NCI-H1417 (cell line): ENCODE data around the gene CDK9.
"Not testable (repeated sequence)": the region's sequence is repeated elsewhere in the genome, so short reads cannot be mapped to it uniquely, and the experiment has no call there.

Experiments used
- DNase-seq, 3 experiments: peaks; one replicate each; lab custom pipeline; 2025; lab: John Stamatoyannopoulos, UW

The CDK9 gene

GRCh38 chr9:127825319-127826051 is 39.7 kb downstream of the CDK9 start:
- no peak for DNase-seq

GRCh38 chr9:127826253-127826913 is 40.5 kb downstream of the CDK9 start:
- no peak for DNase-seq

GRCh38 chr9:127828262-127829031 is 42.6 kb downstream of the CDK9 start:
- peak; percentile 6 to 84 (median 71) for DNase-seq

- DNase-seq = no peak
Observed at GRCh38 chr9:127829205-127829906, 43.5 kb downstream of the CDK9 start.

GRCh38 chr9:127832248-127832647 is 46.4 kb downstream of the CDK9 start:
- DNase-seq = no peak

- DNase-seq = no peak
Observed at GRCh38 chr9:127833555-127833954, 47.7 kb downstream of the CDK9 start.

- DNase-seq = no peak
Observed at GRCh38 chr9:127835991-127836516, 50.2 kb downstream of the CDK9 start.

- not testable (repeated sequence) for DNase-seq
Observed at GRCh38 chr9:127836561-127836960, 50.7 kb downstream of the CDK9 start.

GRCh38 chr9:127837346-127837745 is 51.5 kb downstream of the CDK9 start:
- no peak for DNase-seq

GRCh38 chr9:127838375-127839078 is 52.7 kb downstream of the CDK9 start:
- no peak for DNase-seq
